Stimulated activated CD8-positive, alpha-beta memory T cell treated with anti-CD3 and anti-CD28 coated beads, Interleukin-4, amount 100 ng/mL, for 4 hours (primary cell): ENCODE measurements around the gene ZNF652.
A peak's percentile ranks its signal among the peaks of the same experiment; 100 is the strongest.
"Not testable (repeated sequence)": the region's sequence is repeated elsewhere in the genome, so short reads cannot be mapped to it uniquely, and the experiment has no call there.

Source experiments
- DNase-seq, 2 donors: peaks; one replicate each; pipeline ENCODE4 v3.0.0-alpha.2; 2020; ENCODE audit warnings: low read depth in 2 of 2, low spot score in 1 of 2

ZNF652 gene

DNA sequence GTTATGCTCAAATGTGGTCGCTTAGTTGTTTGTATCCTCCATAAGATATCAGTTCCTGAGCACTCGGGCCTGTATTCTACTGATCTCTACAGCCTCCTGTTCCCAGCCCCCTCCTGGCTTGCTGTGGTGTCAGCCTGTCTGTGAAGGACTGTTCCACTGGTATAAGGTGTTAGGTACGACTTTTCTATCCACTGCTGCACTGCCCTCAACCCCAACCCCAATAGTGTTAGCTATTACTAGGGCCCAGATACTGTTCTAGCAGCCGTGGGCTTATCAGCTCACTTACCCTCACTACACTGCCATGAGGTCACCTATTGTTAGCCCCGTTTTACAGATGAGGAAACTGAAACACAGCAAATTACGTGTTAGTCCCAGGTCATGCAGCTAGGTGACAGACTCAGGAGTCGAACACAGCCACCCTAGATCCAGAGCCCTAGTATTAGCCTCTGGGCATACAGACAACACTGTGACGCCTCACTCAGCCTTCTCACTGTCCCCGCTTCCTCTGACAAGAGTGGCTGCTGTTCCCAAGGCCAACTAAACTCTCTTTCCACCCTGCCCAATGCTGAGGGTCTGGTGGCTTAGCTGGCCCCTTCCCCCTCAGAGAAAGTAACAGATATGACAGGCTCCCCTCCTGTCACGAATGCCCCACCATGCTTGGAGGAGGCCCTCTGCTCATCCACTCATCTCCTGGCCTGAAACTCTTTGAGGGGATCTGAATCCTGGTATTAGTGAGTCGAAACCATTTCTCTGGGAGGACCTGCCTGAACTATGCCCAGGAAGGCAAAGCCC lies 25.6 kb upstream of the ZNF652 start:
- no peak for DNase-seq

DNA sequence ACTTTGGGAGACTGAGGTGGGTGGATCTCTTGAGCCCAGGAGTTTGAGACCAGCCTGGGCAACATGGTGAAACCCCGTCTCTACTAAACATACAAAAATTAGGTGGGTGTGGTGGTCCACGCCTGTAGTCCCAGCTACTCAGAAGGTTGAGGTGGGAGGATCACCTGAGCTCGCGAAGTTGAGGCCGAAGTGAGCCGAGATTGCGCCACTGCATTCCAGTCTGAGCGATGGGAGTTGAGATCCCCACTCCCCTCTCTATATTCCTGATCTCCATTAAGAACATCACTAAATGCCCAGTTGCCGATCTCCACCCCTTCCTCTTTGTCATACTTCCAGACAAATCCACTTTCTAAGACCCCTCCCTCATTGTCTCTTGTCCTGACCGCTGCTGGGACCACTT lies 24.3 kb upstream of the ZNF652 start:
- no peak for DNase-seq

- no peak for DNase-seq
These were observed 22.9 kb upstream of the ZNF652 start for GRCh38 chr17:49384951-49385350.

GRCh38 chr17:49383060-49383459 lies 21.0 kb upstream of the ZNF652 start:
- no peak for DNase-seq

DNA sequence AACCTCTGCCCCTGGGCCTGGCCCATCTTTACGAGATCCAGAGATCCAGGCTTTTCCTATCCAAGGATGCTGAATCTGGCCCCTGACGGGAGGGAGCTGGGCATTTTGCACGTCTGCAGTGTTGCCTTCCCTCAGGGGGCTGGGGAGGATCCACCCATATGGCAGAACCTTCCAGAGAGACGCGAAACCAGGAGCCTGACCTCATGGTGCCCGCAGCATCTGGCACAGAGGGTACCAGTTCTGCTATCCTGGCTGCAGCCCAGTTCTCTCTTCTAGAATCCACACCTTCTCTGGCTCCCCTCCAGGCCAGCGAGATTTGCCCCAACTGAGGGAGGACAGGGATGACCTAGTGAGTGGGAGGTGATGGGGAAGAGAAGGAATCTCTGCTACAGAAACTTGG lies 20.5 kb upstream of the ZNF652 start:
- no peak for DNase-seq

DNA sequence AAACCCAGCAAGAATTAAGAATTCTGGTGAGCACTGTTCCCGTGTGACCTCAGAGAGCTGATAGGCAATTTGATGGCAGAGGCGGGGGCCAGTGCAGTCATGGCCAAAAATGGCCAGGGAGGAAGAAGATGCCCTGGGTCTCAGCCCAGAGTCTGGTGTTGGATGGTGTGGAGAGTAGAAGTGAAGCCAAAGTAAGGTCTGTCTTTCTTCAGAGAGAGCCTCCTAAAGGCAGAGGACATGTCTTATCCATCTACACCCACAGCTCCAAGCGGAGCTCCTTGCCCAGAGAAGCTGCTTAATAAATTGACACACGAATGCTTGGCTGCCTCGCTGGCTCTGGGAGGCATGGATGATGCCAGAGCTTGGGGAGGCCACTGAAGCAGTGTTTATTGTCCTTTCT lies 19.7 kb upstream of the ZNF652 start:
- no peak for DNase-seq

DNA sequence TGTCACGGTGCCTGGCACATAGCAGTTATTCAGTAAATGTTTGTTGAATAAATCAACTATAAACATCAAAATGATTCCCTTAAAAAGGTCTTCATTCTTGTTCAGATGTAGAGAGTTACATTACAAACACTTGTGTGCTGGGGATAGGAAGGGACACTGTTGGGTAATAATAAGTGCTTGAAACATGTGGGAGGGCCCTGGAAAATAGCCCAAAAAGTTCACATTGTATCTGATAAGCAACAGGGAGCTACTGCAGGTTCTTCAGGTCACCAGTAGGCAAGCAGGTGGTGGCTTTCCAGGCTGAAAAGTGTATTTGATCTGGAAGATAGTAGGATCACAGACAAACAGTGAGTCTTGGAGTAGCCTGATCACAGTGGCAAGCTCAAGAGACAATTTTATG lies 19.0 kb upstream of the ZNF652 start:
- DNase-seq: no peak

DNA sequence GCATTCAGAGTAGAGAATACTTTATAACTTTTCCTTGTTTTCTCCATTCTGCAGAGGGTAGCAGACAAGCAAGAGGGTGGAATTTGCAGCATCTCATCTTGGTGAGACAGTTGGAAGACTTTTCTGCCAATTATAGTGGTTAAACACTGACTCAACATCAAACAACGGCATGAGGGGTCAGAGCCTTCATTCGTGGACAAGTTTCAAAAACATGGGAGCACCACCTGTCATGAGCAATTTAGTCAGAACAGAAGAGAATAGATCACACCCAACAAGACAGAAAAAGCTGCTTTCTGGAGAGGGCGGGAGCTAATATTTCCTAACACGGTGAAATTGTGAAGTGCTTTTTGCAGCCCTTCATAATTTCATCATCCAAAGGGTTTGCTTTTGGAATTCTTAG lies 17.9 kb upstream of the ZNF652 start:
- DNase-seq: no peak

DNA sequence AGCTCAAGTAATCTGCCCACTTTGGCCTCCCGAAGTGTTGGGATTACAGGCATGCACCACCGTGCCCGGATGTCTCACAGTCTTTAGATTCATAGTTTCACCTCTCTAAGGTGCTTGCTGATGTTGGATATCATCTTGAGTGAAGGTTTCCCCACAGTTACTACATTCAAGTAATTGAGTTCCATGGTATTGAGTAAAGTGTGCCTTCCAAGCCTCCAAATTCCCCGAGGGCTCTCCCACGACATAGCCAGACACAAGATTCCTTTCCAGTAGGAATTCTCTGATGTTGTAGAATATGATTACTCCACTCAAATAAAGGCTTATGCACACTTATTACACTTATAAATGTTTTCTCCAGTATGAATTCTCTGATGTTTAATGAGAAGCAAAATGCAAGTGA lies 16.3 kb upstream of the ZNF652 start:
- no peak for DNase-seq

DNA sequence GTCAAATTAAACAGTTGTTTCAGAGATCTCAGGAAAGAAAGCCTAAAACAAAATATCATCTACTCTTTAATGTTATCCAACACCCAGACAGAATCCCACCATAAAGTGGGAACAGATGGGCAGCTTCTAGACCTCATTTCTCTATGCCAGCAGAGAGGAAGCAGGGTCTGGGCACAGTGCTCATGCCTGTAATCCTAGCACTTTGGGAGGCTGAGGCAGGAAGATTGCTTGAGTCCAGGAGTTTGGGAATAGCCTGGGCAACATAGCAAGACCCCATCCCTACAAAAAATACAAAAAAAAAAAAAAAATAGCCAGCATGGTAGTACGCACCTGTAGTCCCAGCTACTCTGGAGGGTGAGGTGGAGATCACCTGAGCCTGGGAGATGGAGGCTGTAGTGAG lies 13.5 kb upstream of the ZNF652 start:
- DNase-seq: no peak

GRCh38 chr17:49373115-49373514 lies 11.1 kb upstream of the ZNF652 start:
- DNase-seq: no peak

DNA sequence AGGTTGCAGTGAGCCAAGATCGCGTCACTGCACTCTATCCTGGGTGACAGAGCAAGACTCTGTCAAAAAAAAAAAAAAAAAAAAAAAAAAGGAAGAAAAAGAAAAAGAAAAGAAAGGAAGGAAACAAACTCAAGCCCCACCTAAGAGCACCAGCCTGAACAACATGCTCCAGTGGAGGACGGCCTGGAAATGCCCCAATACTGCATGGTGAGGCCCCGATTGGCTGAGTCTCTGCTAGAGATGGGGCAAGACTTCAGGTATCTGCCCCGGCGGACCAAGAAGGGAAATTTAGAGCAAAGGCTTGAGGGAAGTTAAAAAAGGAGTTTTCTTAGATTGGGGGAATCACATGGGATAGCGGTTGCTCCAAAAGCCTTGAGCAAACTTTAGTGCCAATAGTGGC lies 10.4 kb upstream of the ZNF652 start:
- no peak for DNase-seq

DNA sequence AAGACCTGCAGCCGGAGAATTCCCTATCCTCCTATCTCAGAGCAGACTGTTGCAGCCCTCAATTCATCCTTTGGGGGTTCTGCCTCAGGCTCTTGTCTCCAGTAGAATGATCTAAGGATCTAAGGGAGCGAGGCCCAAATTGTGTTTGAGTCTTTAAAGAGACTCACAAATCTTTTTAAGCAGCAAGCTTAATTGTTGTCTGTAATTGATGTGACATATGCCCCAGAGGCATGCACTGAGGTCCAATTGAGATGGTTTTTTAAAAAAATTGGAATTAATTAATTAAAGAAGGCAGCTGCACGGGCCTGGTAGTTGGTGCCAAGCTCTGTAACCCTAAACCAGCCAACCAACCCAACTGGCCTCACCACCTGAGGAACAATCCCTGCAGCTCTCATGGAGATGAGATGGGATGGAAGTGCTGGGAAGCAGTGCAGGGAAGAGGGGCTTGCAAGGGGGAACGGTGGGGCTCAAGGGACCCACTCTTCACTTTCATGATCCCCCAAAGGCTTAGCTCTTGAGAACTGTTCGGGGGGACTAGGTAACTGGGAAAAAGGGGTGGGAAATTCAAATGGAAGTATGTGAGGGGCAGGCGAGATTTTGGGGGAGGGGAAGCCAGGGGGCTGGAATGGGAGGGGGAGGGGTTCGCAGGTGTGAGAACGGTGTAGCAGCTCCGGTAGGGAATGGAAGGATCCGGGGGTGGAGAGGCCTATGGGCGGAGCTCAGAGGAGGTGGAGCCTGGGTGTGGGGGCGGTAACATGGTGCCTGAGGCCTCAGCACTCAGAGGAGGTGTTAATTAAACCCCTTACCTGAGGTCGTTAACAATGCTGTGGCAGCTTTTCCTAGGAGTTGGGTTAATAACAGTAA lies 9.2 kb upstream of the ZNF652 start:
- DNase-seq: no peak

- DNase-seq: no peak
These were observed 7.7 kb upstream of the ZNF652 start for GRCh38 chr17:49369760-49370159.

GRCh38 chr17:49369089-49369488 lies 7.0 kb upstream of the ZNF652 start:
- no peak for DNase-seq

DNA sequence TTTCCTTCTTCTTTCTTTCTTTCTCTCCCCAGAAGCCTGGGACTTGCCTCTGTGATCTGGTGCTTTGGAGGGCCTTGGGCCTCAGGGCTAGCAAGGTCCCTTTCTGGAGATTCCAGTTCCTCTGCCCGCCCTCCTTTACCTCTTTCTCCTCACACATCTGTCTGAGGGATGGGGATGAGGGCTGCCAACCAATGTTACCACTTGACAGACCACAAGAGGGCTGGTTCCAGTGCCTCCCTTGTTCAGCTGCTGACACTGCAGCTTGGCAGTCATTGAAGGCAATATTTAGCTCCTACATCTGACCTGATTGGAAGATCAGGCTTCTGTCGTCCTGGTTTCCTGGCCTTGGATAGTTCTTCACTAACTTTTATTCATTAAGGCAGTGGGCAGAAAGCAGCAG lies 3.6 kb upstream of the ZNF652 start:
- no peak for DNase-seq

GRCh38 chr17:49365126-49365525 lies 3.1 kb upstream of the ZNF652 start:
- not testable (repeated sequence) for DNase-seq

DNA sequence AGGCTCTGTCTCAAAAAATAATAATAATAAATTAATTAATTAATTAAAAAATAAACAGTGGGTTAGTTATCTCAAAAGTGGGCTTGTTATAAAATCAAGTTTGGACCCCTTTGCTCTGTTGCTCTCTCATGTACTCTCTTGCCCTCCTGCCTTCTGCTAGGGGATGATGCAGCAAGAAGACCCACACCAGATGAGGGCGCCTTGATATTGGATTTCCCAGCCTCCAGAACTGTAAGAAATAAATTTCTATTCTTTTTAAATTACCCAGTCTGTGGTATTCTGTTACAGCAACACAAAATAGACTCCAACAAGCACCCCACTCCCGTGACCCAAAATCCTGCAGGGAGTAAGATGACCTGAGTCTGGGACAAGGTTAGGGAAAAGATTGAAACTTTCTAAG lies 2.1 kb upstream of the ZNF652 start:
- DNase-seq: no peak

DNA sequence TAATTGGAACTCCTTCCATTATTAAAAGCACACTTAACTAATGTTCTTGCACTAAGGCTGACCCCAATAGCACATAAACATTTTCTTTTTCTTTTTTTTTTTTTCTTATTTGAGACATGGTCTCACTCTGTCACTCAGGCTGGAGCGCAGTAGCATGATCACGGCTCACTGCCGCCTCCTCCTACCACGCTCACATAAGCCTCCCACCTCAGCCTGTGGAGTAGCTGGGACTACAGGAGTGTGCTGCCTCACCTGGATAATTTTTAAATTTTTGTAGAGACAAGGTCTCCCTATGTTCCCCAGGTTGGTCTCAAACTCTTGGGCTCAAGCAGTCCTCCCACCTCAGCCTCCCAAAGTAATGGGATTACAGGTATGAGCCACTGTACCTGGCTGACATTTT lies 1.2 kb upstream of the ZNF652 start:
- no peak for DNase-seq

DNA sequence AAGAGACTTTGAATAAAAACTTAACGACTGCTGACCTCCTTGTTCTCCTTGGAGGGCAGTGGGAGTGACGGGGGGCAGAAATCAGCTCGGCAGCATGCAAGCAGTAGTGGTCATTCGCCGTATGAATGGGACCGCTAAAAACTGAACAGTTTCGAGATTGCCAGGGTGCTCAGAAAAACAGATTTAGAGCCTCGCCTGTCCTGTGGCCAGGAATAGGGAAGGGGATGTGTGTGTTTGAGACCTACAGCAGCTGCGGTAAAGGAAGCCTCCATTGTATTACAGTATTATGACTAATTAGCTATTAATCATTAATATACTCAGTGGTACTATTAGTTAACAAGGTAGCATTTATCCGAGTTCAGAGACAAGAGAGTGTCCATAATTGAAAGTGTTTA lies 670 bp upstream of the ZNF652 start:
- DNase-seq: no peak

DNA sequence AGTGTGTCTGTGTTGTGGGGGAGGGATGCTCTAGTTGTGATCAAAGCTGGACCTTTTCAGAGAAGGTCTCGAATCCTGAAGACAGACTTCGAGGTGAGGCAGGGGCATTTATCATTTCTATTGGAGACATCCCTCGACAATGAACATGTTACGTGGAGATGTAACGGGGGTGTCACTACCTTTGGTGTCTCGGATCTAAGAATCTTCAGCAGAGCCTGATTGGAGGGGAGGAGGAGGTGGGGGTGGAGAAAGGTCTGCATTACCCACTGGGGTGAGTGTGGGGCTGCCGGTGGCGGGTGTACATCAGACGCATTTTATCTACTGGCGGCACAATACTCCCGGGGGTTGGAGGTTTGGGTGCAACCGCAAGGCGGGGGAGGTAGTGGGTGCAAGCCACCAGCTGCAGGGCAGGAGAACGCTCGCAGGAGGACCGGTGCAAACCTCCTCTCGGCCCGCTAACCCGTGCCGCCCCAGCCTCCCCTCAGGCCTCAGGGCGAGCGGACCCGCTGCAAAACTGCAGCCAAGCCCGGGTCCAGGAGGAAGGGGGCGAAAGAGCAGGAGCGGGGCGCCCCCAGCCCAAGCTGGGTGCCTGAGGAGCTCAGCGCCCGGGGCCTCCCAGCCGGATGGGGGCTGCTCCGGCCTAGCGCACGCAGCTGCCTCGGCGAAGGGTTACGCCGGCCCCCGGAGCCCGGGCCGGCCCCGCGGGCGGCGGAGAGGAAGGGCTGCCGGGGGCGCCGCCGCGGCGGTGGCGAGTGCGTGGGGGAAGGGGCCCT lies 735 bp downstream of the ZNF652 start:
- DNase-seq: peak; percentile 41 to 75

DNA sequence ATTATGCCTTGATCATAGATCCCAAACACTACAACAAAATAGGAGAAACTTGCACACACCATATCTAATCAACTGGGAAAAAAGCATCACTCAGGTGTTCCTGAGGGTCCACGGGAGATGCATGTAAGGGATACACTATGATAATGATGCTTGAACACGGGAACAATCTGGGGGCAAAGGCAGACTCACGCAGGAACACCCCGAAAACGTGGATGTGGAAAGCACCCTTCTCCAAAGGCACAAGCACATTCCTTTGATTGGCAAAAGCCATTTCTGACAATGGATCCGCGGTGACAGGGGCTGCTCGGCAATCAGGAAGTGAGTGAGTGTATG lies 1.3 kb downstream of the ZNF652 start:
- DNase-seq: no peak
